ENCODE results near the gene GP1BB.

GP1BB gene

GRCh38 chr22:19679522-19680101, 43.7 kb upstream of the GP1BB start:
- TF ChIP-seq CTCF (conservative IDR thresholded peaks at IDR 0.05; ENCODE audit: control insufficient read depth, insufficient read depth, low read depth, low read length) = peak; percentile 61
- no peak overlapping the region for H3K4me3 ChIP-seq (ENCODE audit: control insufficient read depth, low read depth, low read length)
- no peak for DNase-seq (ENCODE audit: low read depth)

- no peak for DNase-seq (ENCODE audit: low read depth)
- no peak for TF ChIP-seq CTCF (conservative IDR thresholded peaks at IDR 0.05; ENCODE audit: control insufficient read depth, insufficient read depth, low read depth, low read length)
- H3K4me3 ChIP-seq (ENCODE audit: control insufficient read depth, low read depth, low read length) = no peak overlapping the region
These were observed 43.0 kb upstream of the GP1BB start for GRCh38 chr22:19680287-19680881.

GRCh38 chr22:19680911-19681862, 42.2 kb upstream of the GP1BB start:
- H3K4me3 ChIP-seq (ENCODE audit: control insufficient read depth, low read depth, low read length) = no peak overlapping the region
- TF ChIP-seq CTCF (conservative IDR thresholded peaks at IDR 0.05; ENCODE audit: control insufficient read depth, insufficient read depth, low read depth, low read length) = no peak
- no peak for DNase-seq (ENCODE audit: low read depth)

- TF ChIP-seq CTCF (conservative IDR thresholded peaks at IDR 0.05; ENCODE audit: control insufficient read depth, insufficient read depth, low read depth, low read length) = no peak
- H3K4me3 ChIP-seq (ENCODE audit: control insufficient read depth, low read depth, low read length) = no peak overlapping the region
These were observed 41.5 kb upstream of the GP1BB start for GRCh38 chr22:19681863-19682245.

GRCh38 chr22:19686946-19687345, 36.4 kb upstream of the GP1BB start:
- no peak overlapping the region for H3K4me3 ChIP-seq (ENCODE audit: control insufficient read depth, low read depth, low read length)
- no peak for TF ChIP-seq CTCF (conservative IDR thresholded peaks at IDR 0.05; ENCODE audit: control insufficient read depth, insufficient read depth, low read depth, low read length)
- no peak for DNase-seq (ENCODE audit: low read depth)

More at GRCh38 chr22:19681863-19682245, 41.5 kb upstream of the GP1BB start:
- no peak for DNase-seq (ENCODE audit: low read depth)

GRCh38 chr22:19687561-19688300, 35.6 kb upstream of the GP1BB start:
- no peak overlapping the region for H3K4me3 ChIP-seq (ENCODE audit: control insufficient read depth, low read depth, low read length)
- no peak for DNase-seq (ENCODE audit: low read depth)
- no peak for TF ChIP-seq CTCF (conservative IDR thresholded peaks at IDR 0.05; ENCODE audit: control insufficient read depth, insufficient read depth, low read depth, low read length)

All from fibroblast of mammary gland (primary cell).